ENCODE data around the gene ZNHIT3. TPM values are rescaled to one million over a fixed set of nuclear protein-coding genes. Genes with fewer than 3 reads are reported as not detected.

ZNHIT3 gene
- total and polyA plus RNA-seq, 2 of the 13 experiments (the other 11 are each of a cell fraction or from before 2014, with no cell fraction given): 66.6 to 77.4 TPM

GRCh38 chr17:36464765-36465088 is 21.8 kb upstream of the ZNHIT3 start (continued):
- no peak for TF ChIP-seq ZXDC (CRISPR knock-in tag; IDR thresholded peaks at IDR 0.05)

GRCh38 chr17:36468903-36469635 is 17.4 kb upstream of the ZNHIT3 start:
- intact Hi-C loops (cut with micrococcal nuclease; ENCODE audit: unreplicated experiment) (no loop called here), in situ Hi-C loops (cut with HindIII; ENCODE audit: extremely low pct_ligation_motif_present, low pct_unique_long_range_greater_than_20kb) (no loop called here)
- Histone ChIP-seq H2AFZ (ENCODE audit: low read length) (no peak overlapping the region), H3K4me1 (ENCODE audit: insufficient read depth, low read length) (no peaks in the 10 kb centered on the region), H3K9me3 (ENCODE audit: low read length) (no peaks in the 10 kb centered on the region), H3K79me2 (ENCODE audit: insufficient read depth, low read length) (no peaks in the 10 kb centered on the region), H3K4me2 (ENCODE audit: low read depth, low read length) (no peak overlapping the region), H3K4me3 (replicated peaks in 1 of 3; ENCODE audit: insufficient read depth in 1 of 3, low read depth in 2 of 3, low read length in 3 of 3) (no peak overlapping the region), H3K27me3 (ENCODE audit: control insufficient read depth in 1 of 2, insufficient read depth in 2 of 2, low read length in 2 of 2) (peaks cover 0 to 20% of the 10 kb centered on the region in 2 experiments; a peak in 3 of 5 replicates), H3K9ac (ENCODE audit: insufficient read depth, low read depth, low read length) (no peak overlapping the region), H4K20me1 (ENCODE audit: insufficient read depth, low read length) (0 out of 2 replicates have a peak, but pooled peaks cover 3% of the 10 kb centered on the region), H3K27ac (ENCODE audit: extremely low read length, insufficient read depth, low read length) (no peak overlapping the region), H3K36me3 (replicated peaks in 1 of 2; ENCODE audit: control insufficient read depth in 1 of 2, insufficient read depth in 2 of 2, low read length in 2 of 2) (no peaks in the 10 kb centered on the region)
- no TSS peak for BruUV-seq (replicated peaks)
- ChIA-PET CTCF (ENCODE audit: low intra/inter-chr PET ratio, low total read pairs) (no interaction called here), POLR2A (no interaction called here)
- FAIRE-seq: no peak
- WGBS (ENCODE audit: low lambda C conversion rate): 14% methylated on average over 15 of the region's 18 CpGs
- no peak for ATAC-seq
- no peak for DNase-seq (ENCODE audit: low spot score)
- TF ChIP-seq NCOA2 (CRISPR knock-in tag; IDR thresholded peaks at IDR 0.05) (no peak), E2F5 (CRISPR knock-in tag; conservative IDR thresholded peaks at IDR 0.05) (no peak), YEATS2 (CRISPR knock-in tag; IDR thresholded peaks at IDR 0.05; ENCODE audit: borderline replicate concordance) (no peak), ZKSCAN8 (CRISPR knock-in tag; IDR thresholded peaks at IDR 0.05; ENCODE audit: borderline replicate concordance) (no peak), SMAD9 (CRISPR knock-in tag; IDR thresholded peaks at IDR 0.05) (no peak), AGO1 (IDR thresholded peaks at IDR 0.05; ENCODE audit: low read depth, low read length, poor library complexity, severe bottlenecking) (no peak), KDM5A (IDR thresholded peaks at IDR 0.05; ENCODE audit: borderline replicate concordance, low read length) (no peak), CC2D1A (CRISPR knock-in tag; IDR thresholded peaks at IDR 0.05) (no peak)
